ENCODE measurements around the gene PDIA6.

Gene PDIA6

DNA sequence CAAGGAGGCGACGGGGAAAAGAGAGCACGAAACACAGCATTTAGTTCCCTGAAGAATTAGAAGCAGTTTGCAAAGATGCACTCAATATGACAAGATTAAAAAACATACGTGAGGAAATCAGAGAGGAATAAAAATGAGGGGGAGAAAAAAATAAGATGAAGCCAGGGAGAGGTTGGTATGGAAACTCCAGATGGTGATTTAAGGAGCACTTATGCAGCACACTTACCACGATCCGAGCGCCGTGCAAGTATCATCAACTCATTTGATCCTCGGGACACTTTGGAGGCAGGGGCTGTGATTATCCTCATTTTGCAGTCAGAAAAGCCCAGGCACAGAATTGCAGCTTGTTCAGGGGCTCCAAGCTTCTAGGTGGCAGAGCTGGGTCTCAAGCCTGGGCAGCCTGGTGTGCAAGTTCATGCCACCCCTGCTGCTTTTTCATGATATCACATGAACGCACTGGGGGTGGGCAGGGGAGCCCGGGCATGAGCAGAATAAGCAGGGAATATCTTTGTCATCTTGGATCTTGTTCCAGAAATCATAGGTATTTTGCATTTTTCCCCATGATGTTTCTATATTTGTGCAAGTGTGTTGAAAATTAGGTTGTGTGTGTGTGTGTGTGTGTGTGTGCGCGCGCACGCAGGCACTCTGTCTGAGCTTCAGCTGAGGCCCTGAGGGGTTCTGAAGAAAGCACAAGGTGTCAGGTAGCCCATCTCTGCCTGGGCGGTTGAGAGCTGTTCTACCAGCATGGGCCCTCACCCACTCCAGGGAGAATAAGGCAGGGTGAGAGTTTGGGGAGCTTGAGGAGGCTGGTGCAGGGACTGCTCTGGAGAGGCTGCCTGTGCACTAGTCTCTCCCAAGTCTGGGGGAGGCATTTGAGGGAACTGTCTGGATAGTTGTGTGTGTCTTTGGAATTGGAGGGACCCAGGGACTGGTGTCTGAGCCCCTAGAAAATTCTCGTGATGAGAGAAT lies 25.0 kb upstream of the PDIA6 start:
- H3K4me1 ChIP-seq (ENCODE audit: insufficient read depth, low read length, severe bottlenecking), result no peaks in the 10 kb centered on the region
- TF ChIP-seq, protein P1, sequence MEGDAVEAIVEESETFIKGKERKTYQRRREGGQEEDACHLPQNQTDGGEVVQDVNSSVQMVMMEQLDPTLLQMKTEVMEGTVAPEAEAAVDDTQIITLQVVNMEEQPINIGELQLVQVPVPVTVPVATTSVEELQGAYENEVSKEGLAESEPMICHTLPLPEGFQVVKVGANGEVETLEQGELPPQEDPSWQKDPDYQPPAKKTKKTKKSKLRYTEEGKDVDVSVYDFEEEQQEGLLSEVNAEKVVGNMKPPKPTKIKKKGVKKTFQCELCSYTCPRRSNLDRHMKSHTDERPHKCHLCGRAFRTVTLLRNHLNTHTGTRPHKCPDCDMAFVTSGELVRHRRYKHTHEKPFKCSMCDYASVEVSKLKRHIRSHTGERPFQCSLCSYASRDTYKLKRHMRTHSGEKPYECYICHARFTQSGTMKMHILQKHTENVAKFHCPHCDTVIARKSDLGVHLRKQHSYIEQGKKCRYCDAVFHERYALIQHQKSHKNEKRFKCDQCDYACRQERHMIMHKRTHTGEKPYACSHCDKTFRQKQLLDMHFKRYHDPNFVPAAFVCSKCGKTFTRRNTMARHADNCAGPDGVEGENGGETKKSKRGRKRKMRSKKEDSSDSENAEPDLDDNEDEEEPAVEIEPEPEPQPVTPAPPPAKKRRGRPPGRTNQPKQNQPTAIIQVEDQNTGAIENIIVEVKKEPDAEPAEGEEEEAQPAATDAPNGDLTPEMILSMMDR (IDR thresholded peaks at IDR 0.05; ENCODE audit: low read length), result no peak
- TF ChIP-seq EZH2 (IDR thresholded peaks at IDR 0.05; ENCODE audit: borderline replicate concordance, low read length), result no peak
- no peak overlapping the region for H3K27ac ChIP-seq (ENCODE audit: low read depth, low read length, poor library complexity, severe bottlenecking)
- H3K4me2 ChIP-seq (ENCODE audit: low read length), result no peak overlapping the region
- H3K9ac ChIP-seq (ENCODE audit: low read length), result no peak overlapping the region
- no peaks in the 10 kb centered on the region for H3F3A ChIP-seq (ENCODE audit: insufficient read depth, low read length)
- H3K79me2 ChIP-seq (ENCODE audit: insufficient read depth, low read length), result no peaks in the 10 kb centered on the region
- H3K27me3 ChIP-seq (ENCODE audit: insufficient read depth, low read length), result peaks cover 8% of the 10 kb centered on the region
- H3K9me3 ChIP-seq (ENCODE audit: low read length), result peaks cover 5% of the 10 kb centered on the region; the same call in 1 of the 2 replicates
- H4K20me1 ChIP-seq (ENCODE audit: insufficient read depth, low read length), result no peaks in the 10 kb centered on the region
- H3K4me3 ChIP-seq (ENCODE audit: low read depth, low read length, poor library complexity, severe bottlenecking), result no peak overlapping the region
- no peaks in the 10 kb centered on the region for H3K36me3 ChIP-seq (ENCODE audit: insufficient read depth, low read length)
- no peak overlapping the region for H2AFZ ChIP-seq (ENCODE audit: low read length)
- H3K9me2 ChIP-seq (ENCODE audit: low read depth, low read length), result no peaks in the 10 kb centered on the region

DNA sequence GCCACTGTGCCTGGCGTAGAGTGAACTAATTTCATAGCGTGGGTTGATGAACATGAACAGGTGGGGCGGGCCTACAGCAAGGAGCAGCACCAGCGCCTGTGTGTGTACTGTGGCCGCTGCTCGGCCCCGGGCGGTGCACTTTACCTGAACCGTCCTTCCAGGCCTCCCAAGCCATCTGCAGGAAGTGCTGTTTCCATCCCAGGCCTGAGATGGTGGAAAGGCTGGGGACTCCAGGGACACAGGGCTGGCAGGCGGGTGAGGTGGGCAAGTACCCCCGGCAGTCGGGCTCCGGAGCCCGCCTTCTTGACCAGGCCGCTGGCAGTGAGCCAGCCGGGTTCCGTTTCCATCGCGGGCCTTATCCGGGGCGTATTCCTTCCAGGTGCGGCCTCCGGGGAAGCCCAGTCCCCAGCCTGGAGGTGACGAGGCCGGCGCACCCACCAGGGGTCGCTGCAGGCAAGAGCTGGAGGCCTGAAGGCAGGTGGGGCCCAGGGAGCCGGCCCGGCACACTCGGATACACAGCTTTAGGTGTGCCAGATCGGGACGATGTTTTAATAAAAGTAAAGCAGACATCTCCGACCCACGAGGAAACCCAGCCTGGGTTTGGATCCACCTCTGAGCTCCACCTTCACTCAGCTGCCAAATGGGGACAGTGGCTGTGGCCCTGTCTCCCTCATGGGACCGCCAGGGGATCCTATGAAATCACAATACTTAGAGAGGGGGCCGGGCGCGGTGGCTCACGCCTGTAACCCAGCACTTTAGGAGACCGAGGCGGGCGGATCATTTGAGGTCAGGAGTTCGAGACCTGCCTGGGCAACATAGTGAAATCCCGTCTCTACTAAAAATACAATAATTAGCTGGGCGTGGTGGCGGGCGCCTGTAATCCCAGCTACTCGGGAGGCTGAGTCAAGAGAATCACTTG lies 22.7 kb upstream of the PDIA6 start:
- Histone ChIP-seq H3K27ac (ENCODE audit: low read depth, low read length, poor library complexity, severe bottlenecking) (no peak overlapping the region), H3K36me3 (ENCODE audit: insufficient read depth, low read length) (no peaks in the 10 kb centered on the region), H3K4me1 (ENCODE audit: insufficient read depth, low read length, severe bottlenecking) (no peaks in the 10 kb centered on the region), H2AFZ (ENCODE audit: low read length) (no peak overlapping the region), H3K4me3 (ENCODE audit: low read depth, low read length, poor library complexity, severe bottlenecking) (no peak overlapping the region), H4K20me1 (ENCODE audit: insufficient read depth, low read length) (no peaks in the 10 kb centered on the region), H3K4me2 (ENCODE audit: low read length) (no peak overlapping the region), H3F3A (ENCODE audit: insufficient read depth, low read length) (no peaks in the 10 kb centered on the region), H3K79me2 (ENCODE audit: insufficient read depth, low read length) (no peaks in the 10 kb centered on the region), H3K9me2 (ENCODE audit: low read depth, low read length) (no peaks in the 10 kb centered on the region), H3K9me3 (ENCODE audit: low read length) (no peaks in the 10 kb centered on the region), H3K9ac (ENCODE audit: low read length) (no peak overlapping the region), H3K27me3 (ENCODE audit: insufficient read depth, low read length) (peaks cover 4% of the 10 kb centered on the region)
- no peak for TF ChIP-seq EZH2 (IDR thresholded peaks at IDR 0.05; ENCODE audit: borderline replicate concordance, low read length)
- TF ChIP-seq, protein P1 (IDR thresholded peaks at IDR 0.05; ENCODE audit: low read length), result peak; percentile 85

DNA sequence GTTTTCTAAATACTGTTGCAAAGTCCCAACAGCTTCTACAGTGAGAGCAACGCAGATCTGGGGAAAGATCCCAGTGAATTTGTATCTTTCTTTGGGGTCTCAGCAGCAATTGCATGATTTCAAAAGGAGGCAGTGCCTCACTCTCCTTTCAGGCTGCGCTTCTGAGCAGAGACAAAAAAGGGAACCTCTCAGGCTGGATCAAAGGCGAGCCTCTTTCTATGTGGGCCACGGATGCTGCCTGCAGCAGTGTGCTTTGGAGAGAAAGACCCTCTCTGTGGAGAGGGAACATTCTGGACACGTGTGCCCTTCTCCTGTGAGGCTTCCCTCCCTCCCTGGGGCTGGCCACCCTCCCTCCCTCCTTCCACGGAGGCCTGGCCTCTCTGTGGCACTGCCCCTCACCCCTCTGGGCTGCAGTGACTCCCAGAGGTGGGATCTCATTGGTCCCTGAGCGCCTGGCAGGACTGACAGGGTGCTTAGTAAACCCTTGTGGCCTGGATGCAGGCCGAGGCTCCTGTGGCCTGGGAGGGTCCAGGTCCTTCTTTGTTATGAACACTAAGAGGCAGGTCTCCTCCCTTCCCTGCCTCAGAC lies 21.6 kb upstream of the PDIA6 start:
- TF ChIP-seq EZH2 (IDR thresholded peaks at IDR 0.05; ENCODE audit: borderline replicate concordance, low read length), result no peak
- TF ChIP-seq, protein P1 (IDR thresholded peaks at IDR 0.05; ENCODE audit: low read length), result no peak
- Histone ChIP-seq H3K4me2 (ENCODE audit: low read length) (no peak overlapping the region), H2AFZ (ENCODE audit: low read length) (no peak overlapping the region), H3K4me3 (ENCODE audit: low read depth, low read length, poor library complexity, severe bottlenecking) (no peak overlapping the region), H3K4me1 (ENCODE audit: insufficient read depth, low read length, severe bottlenecking) (no peaks in the 10 kb centered on the region), H3K9me2 (ENCODE audit: low read depth, low read length) (no peaks in the 10 kb centered on the region), H3K27me3 (ENCODE audit: insufficient read depth, low read length) (no peaks in the 10 kb centered on the region; the same call in 1 of the 2 replicates), H3K9ac (ENCODE audit: low read length) (no peak overlapping the region), H3K79me2 (ENCODE audit: insufficient read depth, low read length) (no peaks in the 10 kb centered on the region), H3K36me3 (ENCODE audit: insufficient read depth, low read length) (no peaks in the 10 kb centered on the region), H3F3A (ENCODE audit: insufficient read depth, low read length) (no peaks in the 10 kb centered on the region), H3K9me3 (ENCODE audit: low read length) (no peaks in the 10 kb centered on the region), H4K20me1 (ENCODE audit: insufficient read depth, low read length) (no peaks in the 10 kb centered on the region), H3K27ac (ENCODE audit: low read depth, low read length, poor library complexity, severe bottlenecking) (no peak overlapping the region)
